CD14-positive monocyte (primary cell): ENCODE measurements around the gene HTD2. TPM values are rescaled to one million over a fixed set of nuclear protein-coding genes. Genes with fewer than 3 reads are reported as not detected.

Experiments used
- DNase-seq, 3 donors: peaks; one replicate each; pipeline ENCODE4 v3.0.0-alpha.2; 2011 to 2022
- H2AFZ ChIP-seq: 2 replicates; pipeline ENCODE4 v1.6.0; 2012; ENCODE audit warnings: mild to moderate bottlenecking, low read depth, low read length, inconsistent platforms; ENCODE audit not compliant: insufficient read depth, poor library complexity, severe bottlenecking
- H3K27ac ChIP-seq, 2 donors: 1 replicate in 1 of 2; 2 replicates in 1 of 2; pipeline ENCODE4 v1.5.1; 2012 to 2013; ENCODE audit warnings: low read length in 2 of 2, control low read depth in 1 of 2, inconsistent platforms in 1 of 2, low read depth in 1 of 2, mild to moderate bottlenecking in 1 of 2
- H3K27me3 ChIP-seq, 2 donors: one replicate each; pipeline versions ENCODE4 v1.6.0 to v1.6.1; 2011 to 2013; ENCODE audit warnings: low read length in 2 of 2; ENCODE audit not compliant: control insufficient read depth in 2 of 2, insufficient read depth in 2 of 2
- H3K36me3 ChIP-seq, 2 donors: replicated peaks in 1 of 2; 1 replicate in 1 of 2; 2 replicates in 1 of 2; pipeline versions ENCODE4 v1.5.1 to v1.6.1; 2012 to 2013; ENCODE audit warnings: low read length in 2 of 2, control low read depth in 1 of 2, inconsistent platforms in 1 of 2, mild to moderate bottlenecking in 1 of 2; ENCODE audit not compliant: insufficient read depth in 2 of 2, control insufficient read depth in 1 of 2
- H3K4me1 ChIP-seq, 2 donors: 1 replicate in 1 of 2; 2 replicates in 1 of 2; pipeline versions ENCODE4 v1.5.1 to v1.6.1; 2012 to 2013; ENCODE audit warnings: low read length in 2 of 2, control low read depth in 1 of 2, inconsistent platforms in 1 of 2, mild to moderate bottlenecking in 1 of 2, moderate library complexity in 1 of 2; ENCODE audit not compliant: insufficient read depth in 2 of 2, control insufficient read depth in 1 of 2
- H3K4me2 ChIP-seq: replicated peaks from 2 replicates; pipeline ENCODE3; 2012; ENCODE audit warnings: low read length, moderate library complexity, mild to moderate bottlenecking; ENCODE audit not compliant: poor library complexity, severe bottlenecking; ENCODE audit errors: extremely low read depth
- H3K4me3 ChIP-seq, 3 experiments: fragments of 200-600 bp in 1 of 3; sonication (generic) in 1 of 3; replicated peaks in 1 of 3; 1 replicate in 2 of 3; 2 replicates in 1 of 3; pipeline ENCODE4 v1.5.1; 2011 to 2013; ENCODE audit warnings: low read length in 3 of 3, mild to moderate bottlenecking in 3 of 3, control low read depth in 2 of 3, low read depth in 2 of 3, inconsistent platforms in 1 of 3, moderate library complexity in 1 of 3
- H3K79me2 ChIP-seq: 2 replicates; pipeline ENCODE4 v1.6.0; 2012; ENCODE audit warnings: mild to moderate bottlenecking, control low read depth, inconsistent platforms, low read length, moderate library complexity; ENCODE audit not compliant: insufficient read depth
- H3K9ac ChIP-seq: 2 replicates; pipeline ENCODE4 v1.6.0; 2017; ENCODE audit warnings: low read length, mild to moderate bottlenecking; ENCODE audit not compliant: insufficient read depth, poor library complexity, severe bottlenecking
- H3K9me3 ChIP-seq, 2 donors: replicated peaks in 1 of 2; 1 replicate in 1 of 2; 2 replicates in 1 of 2; pipeline versions ENCODE4 v1.5.1 to v1.6.1; 2012 to 2013; ENCODE audit warnings: low read length in 2 of 2, control low read depth in 1 of 2; ENCODE audit not compliant: control insufficient read depth in 1 of 2, insufficient read depth in 1 of 2
- H4K20me1 ChIP-seq: 2 replicates; pipeline ENCODE4 v1.6.0; 2012; ENCODE audit warnings: mild to moderate bottlenecking, low read length, control low read depth, moderate library complexity; ENCODE audit not compliant: insufficient read depth
- H3K27ac Mint-ChIP-seq, 7 donors: one replicate each; pipeline ENCODE4 v1.8.0; 2020; ENCODE audit warnings: mild to moderate bottlenecking in 7 of 7, mixed read lengths in 7 of 7, moderate library complexity in 6 of 7, inconsistent platforms in 2 of 7
- H3K27me3 Mint-ChIP-seq, 3 donors: one replicate each; pipeline ENCODE4 v1.8.0; 2021 to 2022; ENCODE audit warnings: low read depth in 3 of 3, mild to moderate bottlenecking in 3 of 3, mixed read lengths in 3 of 3, moderate library complexity in 3 of 3, inconsistent platforms in 1 of 3
- H3K36me3 Mint-ChIP-seq, 2 donors: one replicate each; pipeline ENCODE4 v1.8.0; 2020; ENCODE audit warnings: mixed read lengths in 2 of 2, inconsistent platforms in 1 of 2, mild to moderate bottlenecking in 1 of 2
- H3K4me1 Mint-ChIP-seq: one replicate; pipeline ENCODE4 v1.8.0; 2020; ENCODE audit warnings: mild to moderate bottlenecking, mixed read lengths
- H3K4me3 Mint-ChIP-seq, 2 donors: one replicate each; pipeline ENCODE4 v1.8.0; 2020; ENCODE audit warnings: mild to moderate bottlenecking in 2 of 2, mixed read lengths in 2 of 2, moderate library complexity in 1 of 2
- H3K9me3 Mint-ChIP-seq, 7 donors: one replicate each; pipeline ENCODE4 v1.8.0; 2020 to 2022; ENCODE audit warnings: mixed read lengths in 7 of 7, mild to moderate bottlenecking in 6 of 7, moderate library complexity in 6 of 7, inconsistent platforms in 2 of 7
- CTCF ChIP-seq: fragments of 200-600 bp; IDR thresholded peaks from one replicate; pipeline ENCODE4 v1.8.0; 2022; ENCODE audit warnings: antibody characterized with exemption, mild to moderate bottlenecking
- WGBS: methylation state at CpG from one replicate; pipeline ENCODE4 v1.1.5; 2013; ENCODE audit warnings: missing lambda C conversion rate; ENCODE audit not compliant: insufficient coverage; 5-methylcytosine and 5-hydroxymethylcytosine counted together
- intact Hi-C, 2 donors: fragments of 100-400 bp; cut with micrococcal nuclease; formaldehyde crosslinking; loops; one replicate each; pipeline versions ENCODE4 v1.15.0 to v1.15.1; 2023
- polyA plus RNA-seq, 3 donors: library from polyadenylated mRNA; depleted of rRNA in 1 of 3; unstranded in 2 of 3; stranded (reverse) in 1 of 3; fragments of 300-500 nt in 2 of 3; fragments of >200 nt in 1 of 3; fragmentation: Illumina TruSeq in 2 of 3; gene quantifications; 1 replicate in 2 of 3; 2 replicates in 1 of 3; pipeline ENCODE4 v1.2.3, GENCODE V29; 2012 to 2021

Gene HTD2
- polyA plus RNA-seq, 3 donors, result 4.5 to 17.3 (median 10.5) TPM

GRCh38 chr3:58299075-58299474 lies 7.2 kb upstream of the HTD2 start:
- no peaks in the 10 kb centered on the region for H3K4me1 ChIP-seq
- no peak overlapping the region for H3K27ac ChIP-seq
- Mint-ChIP-seq H3K9me3 (peaks cover 5 to 20% (median 9%) of the 10 kb centered on the region in 7 donors), H3K27me3 (peaks cover 12 to 23% (median 19%) of the 10 kb centered on the region in 3 donors), H3K27ac (no peak overlapping the region), H3K4me3 (no peak overlapping the region), H3K4me1 (no peaks in the 10 kb centered on the region), H3K36me3 (peaks cover under 1 to 2% of the 10 kb centered on the region in 2 donors)
- DNase-seq, result no peak
- H3K36me3 ChIP-seq, result no peaks in the 10 kb centered on the region
- peaks cover 8 to 11% of the 10 kb centered on the region in 2 donors for H3K9me3 ChIP-seq
- no peak for TF ChIP-seq CTCF
- intact Hi-C loops, result no loop called here
- no peak overlapping the region for H2AFZ ChIP-seq
- no peak overlapping the region for H3K4me2 ChIP-seq
- H3K27me3 ChIP-seq, result no peaks in the 10 kb centered on the region
- H3K4me3 ChIP-seq, result no peak overlapping the region
- WGBS, result no CpG with 5 or more reads among the region's 2 CpGs
- no peak overlapping the region for H3K9ac ChIP-seq
- H4K20me1 ChIP-seq, result no peaks in the 10 kb centered on the region
- H3K79me2 ChIP-seq, result no peaks in the 10 kb centered on the region

DNA sequence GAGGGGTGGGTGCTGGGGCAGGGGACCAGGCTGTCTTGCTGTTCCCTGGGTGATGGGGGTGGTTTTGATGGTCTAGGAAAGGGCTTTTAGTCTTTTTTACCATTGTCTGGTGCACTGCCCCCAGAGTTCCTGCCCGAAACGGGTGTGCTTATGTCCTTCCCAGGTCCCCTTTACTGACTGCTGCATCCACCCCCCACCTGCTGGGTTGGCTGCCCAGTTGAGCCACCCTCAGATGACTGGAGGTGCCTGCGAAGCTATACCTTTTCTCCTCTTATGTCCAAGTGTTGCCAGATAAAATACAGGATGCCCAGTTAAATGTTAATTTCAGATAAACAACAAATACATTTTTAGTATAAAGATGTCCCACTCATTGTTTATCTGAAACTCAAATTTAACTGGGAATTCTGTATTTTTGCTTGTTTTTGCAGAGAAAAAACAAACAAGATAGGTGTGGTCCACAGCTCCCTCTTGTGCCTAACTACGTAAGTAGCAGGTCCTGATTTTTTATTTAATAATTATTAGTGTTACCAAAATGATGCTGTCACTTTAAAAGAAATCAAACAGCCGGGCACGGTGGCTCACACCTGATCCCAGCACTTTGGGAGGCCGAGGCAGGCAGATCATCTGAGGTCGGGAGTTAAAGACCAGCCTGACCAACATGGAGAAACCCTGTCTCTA lies 6.3 kb upstream of the HTD2 start:
- Histone ChIP-seq H3K27ac (no peak overlapping the region), H3K36me3 (no peaks in the 10 kb centered on the region), H3K79me2 (no peaks in the 10 kb centered on the region), H3K4me2 (no peak overlapping the region), H3K9me3 (peaks cover 8 to 11% of the 10 kb centered on the region in 2 donors), H3K9ac (no peak overlapping the region), H3K4me1 (no peaks in the 10 kb centered on the region), H3K27me3 (no peaks in the 10 kb centered on the region), H3K4me3 (no peak overlapping the region), H2AFZ (no peak overlapping the region), H4K20me1 (no peaks in the 10 kb centered on the region)
- intact Hi-C loops, result loop anchor here in 1 of 2 donors (2.0 kb wide), 1 partner anchor 113 kb away; no protein-coding TSS in a partner anchor
- H3K4me1 Mint-ChIP-seq, result no peaks in the 10 kb centered on the region
- H3K27ac Mint-ChIP-seq, result no peak overlapping the region
- TF ChIP-seq CTCF, result peak; percentile 72
- peaks cover 12 to 25% (median 19%) of the 10 kb centered on the region in 3 donors for H3K27me3 Mint-ChIP-seq
- WGBS, result 3% methylated on average over 4 of the region's 8 CpGs
- DNase-seq, result peak; percentile 7 to 19 (median 17)
- H3K4me3 Mint-ChIP-seq, result no peak overlapping the region
- no peaks in the 10 kb centered on the region for H3K36me3 Mint-ChIP-seq
- H3K9me3 Mint-ChIP-seq, result peaks cover 5 to 19% (median 9%) of the 10 kb centered on the region in 7 donors
